Measurements from ENCODE around the gene CSGALNACT2. TPM values are rescaled to one million over a fixed set of nuclear protein-coding genes. Genes with fewer than 3 reads are reported as not detected.

Gene CSGALNACT2
- total and polyA plus RNA-seq, 12 donors, result 5.8 to 19.4 (median 12.3) TPM

GRCh38 chr10:43155741-43156140, 17.5 kb downstream of the CSGALNACT2 start:
- intact Hi-C loops (cut with DNase I), result no loop called here
- peaks cover 7 to 24% of the 10 kb centered on the region in 2 donors for H3K4me1 ChIP-seq (replicated peaks in 1 of 2)
- TF ChIP-seq CTCF (IDR thresholded peaks at IDR 0.05) (no peak), POLR2A (IDR thresholded peaks at IDR 0.05) (no peak)
- DNase-seq, result no peak
- H3K4me3 ChIP-seq, result no peak overlapping the region
- no peaks in the 10 kb centered on the region for H3K36me3 ChIP-seq (replicated peaks in 1 of 2)
- no peaks in the 10 kb centered on the region for H3K27me3 ChIP-seq
- no peak overlapping the region for H3K27ac ChIP-seq
- WGBS, 4 donors, result 89 to 100% (median 93%) methylated on average over 1 of the region's 1 CpG
- H3K9me3 ChIP-seq (replicated peaks in 1 of 3), result no peaks in the 10 kb centered on the region

DNA sequence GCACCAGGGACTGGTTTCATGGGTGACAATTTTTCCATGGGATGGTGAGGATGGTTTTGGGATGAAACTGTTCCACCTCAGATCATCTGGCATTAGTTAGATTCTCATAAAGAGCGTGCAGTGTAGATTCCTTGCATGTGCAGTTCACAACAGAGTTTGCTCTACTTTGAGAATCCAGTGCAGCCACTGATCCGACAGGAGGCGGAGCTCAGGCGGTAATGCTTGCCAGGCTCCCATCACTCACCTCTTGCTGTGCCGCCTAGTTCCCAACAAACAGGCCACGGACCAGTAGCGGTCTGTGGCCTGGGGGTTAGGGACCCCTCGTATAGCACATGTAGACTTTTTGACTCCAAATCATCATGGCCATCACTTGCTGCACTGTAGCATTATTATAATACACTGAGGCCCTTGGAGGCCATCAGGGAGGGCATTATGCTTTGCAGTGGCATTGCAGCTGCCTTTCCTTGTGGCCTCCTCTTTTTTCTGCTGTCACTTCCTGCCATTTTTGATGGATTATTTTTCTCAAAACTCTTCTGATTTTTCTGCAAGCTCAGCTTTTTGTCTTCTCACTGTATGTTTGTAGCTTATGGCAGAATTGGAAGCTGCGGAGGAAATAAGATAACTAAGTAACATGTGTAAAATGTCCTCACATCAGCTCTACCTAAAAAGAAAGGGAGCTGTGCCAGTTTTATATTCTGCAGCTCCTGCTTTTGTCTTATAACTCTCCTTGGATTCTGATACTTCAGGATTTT, 18.5 kb downstream of the CSGALNACT2 start:
- no peak overlapping the region for H3K27ac ChIP-seq
- H3K4me3 ChIP-seq, result no peak overlapping the region
- H3K4me1 ChIP-seq (replicated peaks in 1 of 2), result peaks cover 7 to 28% of the 10 kb centered on the region in 2 donors
- TF ChIP-seq CTCF (IDR thresholded peaks at IDR 0.05) (no peak), POLR2A (IDR thresholded peaks at IDR 0.05) (no peak)
- intact Hi-C loops (cut with DNase I), result no loop called here
- DNase-seq, result peak in 1 of 7 donors; percentile 11
- WGBS, 4 donors, result 69 to 77% (median 74%) methylated on average over 3 to 9 of the region's 9 CpGs
- H3K9me3 ChIP-seq (replicated peaks in 1 of 3), result no peaks in the 10 kb centered on the region
- no peaks in the 10 kb centered on the region for H3K27me3 ChIP-seq
- H3K36me3 ChIP-seq (replicated peaks in 1 of 2), result no peaks in the 10 kb centered on the region

DNA sequence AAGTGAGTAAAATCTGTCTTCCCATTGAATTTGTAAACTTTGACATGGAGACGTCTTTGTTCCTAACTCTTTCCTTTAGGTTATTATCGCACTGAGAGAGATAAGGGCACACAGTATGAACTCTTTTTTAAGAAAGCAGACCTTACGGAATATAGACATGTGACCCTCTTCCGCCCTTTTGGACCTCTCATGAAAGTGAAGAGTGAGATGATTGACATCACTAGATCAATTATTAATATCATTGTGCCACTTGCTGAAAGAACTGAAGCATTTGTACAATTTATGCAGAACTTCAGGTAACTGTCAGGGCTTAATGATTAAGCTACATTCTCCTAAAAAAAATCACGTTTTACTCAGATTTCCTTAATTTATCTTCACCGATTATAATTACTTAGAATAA, 20.4 kb downstream of the CSGALNACT2 start:
- H3K9me3 ChIP-seq (replicated peaks in 1 of 3), result no peaks in the 10 kb centered on the region
- intact Hi-C loops (cut with DNase I), result no loop called here
- H3K27me3 ChIP-seq, result no peaks in the 10 kb centered on the region
- TF ChIP-seq CTCF (IDR thresholded peaks at IDR 0.05) (no peak), POLR2A (IDR thresholded peaks at IDR 0.05) (no peak)
- WGBS, 4 donors, result 91 to 95% (median 93%) methylated on average over 6 of the region's 6 CpGs
- no peak overlapping the region for H3K4me3 ChIP-seq
- no peaks in the 10 kb centered on the region for H3K36me3 ChIP-seq (replicated peaks in 1 of 2)
- H3K27ac ChIP-seq, result no peak overlapping the region
- no peak for DNase-seq
- H3K4me1 ChIP-seq (replicated peaks in 1 of 2), result peaks cover 7 to 28% of the 10 kb centered on the region in 2 donors

DNA sequence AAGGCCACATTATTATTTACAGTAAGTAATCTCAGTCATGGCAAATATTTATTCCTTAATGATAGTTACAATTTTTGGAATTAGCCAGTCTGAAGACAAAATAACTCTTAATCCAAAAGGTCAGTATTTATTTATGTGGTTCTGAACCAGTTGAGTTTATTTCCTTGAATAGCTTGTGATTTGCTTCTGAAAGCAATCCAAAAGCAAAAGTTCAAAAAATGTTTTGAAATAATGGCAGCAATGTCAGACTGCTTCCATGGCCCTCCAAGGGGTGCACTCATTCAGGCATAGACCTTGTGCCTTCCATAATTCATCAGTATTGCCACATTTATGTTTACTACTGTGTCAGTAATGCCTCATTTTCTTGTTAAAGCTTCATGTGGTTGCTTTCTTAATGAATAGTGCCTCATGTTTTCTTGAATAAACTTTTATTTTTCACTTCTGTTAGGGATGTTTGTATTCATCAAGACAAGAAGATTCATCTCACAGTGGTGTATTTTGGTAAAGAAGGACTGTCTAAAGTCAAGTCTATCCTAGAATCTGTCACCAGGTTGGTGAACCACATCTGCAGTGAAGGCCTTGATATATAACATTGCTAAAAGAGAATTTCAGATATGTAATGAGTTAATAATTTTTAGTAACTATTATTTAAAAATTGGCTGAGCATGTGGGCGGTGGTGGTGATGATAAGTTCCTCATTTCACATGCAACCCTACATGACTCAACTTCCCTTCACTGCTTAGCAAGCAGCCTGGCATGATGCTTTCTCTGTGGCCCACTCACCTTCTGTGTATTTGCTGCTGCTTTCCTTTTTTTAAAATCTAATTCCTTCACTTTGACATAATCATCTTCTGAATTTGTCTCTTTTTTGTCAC, 22.0 kb downstream of the CSGALNACT2 start:
- intact Hi-C loops (cut with DNase I), result no loop called here
- Histone ChIP-seq H3K27me3 (no peaks in the 10 kb centered on the region), H3K4me3 (no peak overlapping the region), H3K36me3 (replicated peaks in 1 of 2) (no peaks in the 10 kb centered on the region), H3K27ac (peak overlapping the region in 1 of 5 donors; percentile 38), H3K9me3 (replicated peaks in 1 of 3) (no peaks in the 10 kb centered on the region), H3K4me1 (replicated peaks in 1 of 2) (peaks cover 7 to 28% of the 10 kb centered on the region in 2 donors)
- peak in 1 of 7 donors; percentile 18 for DNase-seq
- WGBS, 4 donors, result 65 to 73% (median 71%) methylated on average over 1 of the region's 1 CpG
- TF ChIP-seq POLR2A (IDR thresholded peaks at IDR 0.05), result no peak
- no peak for TF ChIP-seq CTCF (IDR thresholded peaks at IDR 0.05)

All from adrenal gland (tissue), 12 donors.